Embryonic facial prominence (tissue), 1 donor: Measurements from ENCODE around the gene CAST.
"Not testable (repeated sequence)": the region's sequence is repeated elsewhere in the genome, so short reads cannot be mapped to it uniquely, and the experiment has no call there.

Source experiments
- DNase-seq: peaks from one replicate; pipeline ENCODE4 v3.0.0-alpha.2; 2016; ENCODE audit errors: extremely low spot score

Gene CAST

GRCh38 chr5:96712100-96712746 is 50.0 kb downstream of the CAST start:
- DNase-seq, result no peak

- DNase-seq, result no peak
Measured at GRCh38 chr5:96714450-96714849, 52.3 kb downstream of the CAST start.

GRCh38 chr5:96714951-96715451 is 52.8 kb downstream of the CAST start:
- DNase-seq, result no peak

GRCh38 chr5:96716007-96716406 is 53.8 kb downstream of the CAST start:
- no peak for DNase-seq

GRCh38 chr5:96716716-96717115 is 54.5 kb downstream of the CAST start:
- DNase-seq, result no peak

GRCh38 chr5:96717874-96718273 is 55.7 kb downstream of the CAST start:
- DNase-seq, result no peak

- no peak for DNase-seq
Measured at GRCh38 chr5:96718635-96719077, 56.5 kb downstream of the CAST start.

- DNase-seq, result no peak
Measured at GRCh38 chr5:96720408-96720807, 58.2 kb downstream of the CAST start.

GRCh38 chr5:96721351-96721977 is 59.3 kb downstream of the CAST start:
- no peak for DNase-seq

- no peak for DNase-seq
Measured at GRCh38 chr5:96725257-96725656, 63.1 kb downstream of the CAST start.

- no peak for DNase-seq
Measured at GRCh38 chr5:96726802-96727201, 64.6 kb downstream of the CAST start.

GRCh38 chr5:96729156-96729555 is 67.0 kb downstream of the CAST start:
- no peak for DNase-seq

- DNase-seq, result no peak
Measured at GRCh38 chr5:96730586-96730985, 68.4 kb downstream of the CAST start.

GRCh38 chr5:96733771-96734500 is 71.8 kb downstream of the CAST start:
- no peak for DNase-seq

- DNase-seq, result no peak
Measured at GRCh38 chr5:96734871-96735325, 72.7 kb downstream of the CAST start.

- no peak for DNase-seq
Measured at GRCh38 chr5:96736937-96737336, 74.8 kb downstream of the CAST start.

- no peak for DNase-seq
Measured at GRCh38 chr5:96741106-96741505, 78.9 kb downstream of the CAST start.

GRCh38 chr5:96741891-96742309 is 79.7 kb downstream of the CAST start:
- DNase-seq, result no peak

GRCh38 chr5:96742538-96742937 is 80.4 kb downstream of the CAST start:
- no peak for DNase-seq

GRCh38 chr5:96743065-96743768 is 81.0 kb downstream of the CAST start:
- DNase-seq, result no peak

- DNase-seq, result no peak
Measured at GRCh38 chr5:96743805-96744204, 81.6 kb downstream of the CAST start.

- DNase-seq, result not testable (repeated sequence)
Measured at GRCh38 chr5:96744218-96744617, 82.0 kb downstream of the CAST start.
